ENCODE measurements around the gene ANXA1.

ANXA1 gene

DNA sequence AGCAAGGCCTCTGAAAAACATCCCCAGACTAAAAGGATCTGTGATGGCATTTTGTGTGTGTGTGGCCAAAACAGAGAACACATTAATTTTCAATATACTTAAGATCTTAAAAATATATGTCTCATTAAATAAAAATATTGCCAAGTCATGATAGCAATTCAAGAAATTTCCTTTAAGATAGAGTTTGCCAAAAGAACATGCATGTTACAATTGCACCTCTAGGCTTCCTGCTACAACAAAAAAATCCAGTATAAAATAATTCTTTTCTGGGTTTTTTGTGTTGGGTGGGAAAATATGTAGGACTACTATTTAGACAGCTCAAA lies 5.2 kb downstream of the ANXA1 start:
- H3K36me3 ChIP-seq (ENCODE audit: insufficient read depth, low read length): peaks cover 31% of the 10 kb centered on the region
- peaks cover 7% of the 10 kb centered on the region; the same call in 1 of the 2 replicates for H3F3A ChIP-seq (ENCODE audit: low read depth)
- TF ChIP-seq, protein P1, sequence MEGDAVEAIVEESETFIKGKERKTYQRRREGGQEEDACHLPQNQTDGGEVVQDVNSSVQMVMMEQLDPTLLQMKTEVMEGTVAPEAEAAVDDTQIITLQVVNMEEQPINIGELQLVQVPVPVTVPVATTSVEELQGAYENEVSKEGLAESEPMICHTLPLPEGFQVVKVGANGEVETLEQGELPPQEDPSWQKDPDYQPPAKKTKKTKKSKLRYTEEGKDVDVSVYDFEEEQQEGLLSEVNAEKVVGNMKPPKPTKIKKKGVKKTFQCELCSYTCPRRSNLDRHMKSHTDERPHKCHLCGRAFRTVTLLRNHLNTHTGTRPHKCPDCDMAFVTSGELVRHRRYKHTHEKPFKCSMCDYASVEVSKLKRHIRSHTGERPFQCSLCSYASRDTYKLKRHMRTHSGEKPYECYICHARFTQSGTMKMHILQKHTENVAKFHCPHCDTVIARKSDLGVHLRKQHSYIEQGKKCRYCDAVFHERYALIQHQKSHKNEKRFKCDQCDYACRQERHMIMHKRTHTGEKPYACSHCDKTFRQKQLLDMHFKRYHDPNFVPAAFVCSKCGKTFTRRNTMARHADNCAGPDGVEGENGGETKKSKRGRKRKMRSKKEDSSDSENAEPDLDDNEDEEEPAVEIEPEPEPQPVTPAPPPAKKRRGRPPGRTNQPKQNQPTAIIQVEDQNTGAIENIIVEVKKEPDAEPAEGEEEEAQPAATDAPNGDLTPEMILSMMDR (conservative IDR thresholded peaks at IDR 0.05; ENCODE audit: low read length): no peak
- TF ChIP-seq EZH2phosphoT487 (IDR thresholded peaks at IDR 0.05; ENCODE audit: borderline replicate concordance): no peak
- no peaks in the 10 kb centered on the region for H3K9me2 ChIP-seq (replicated peaks; ENCODE audit: low read depth, low read length)
- H4K20me1 ChIP-seq (ENCODE audit: insufficient read depth, low read length, poor library complexity, severe bottlenecking): no peaks in the 10 kb centered on the region
- H3K79me2 ChIP-seq (ENCODE audit: insufficient read depth, low read length): peaks cover 75% of the 10 kb centered on the region
- H3K4me3 ChIP-seq (ENCODE audit: low read length, poor library complexity, severe bottlenecking): peak overlapping the region; percentile 75
- peak overlapping the region; percentile 76 for H3K9ac ChIP-seq (ENCODE audit: low read depth, low read length, poor library complexity, severe bottlenecking)
- H3K27me3 ChIP-seq (ENCODE audit: insufficient read depth, low read length, poor library complexity, severe bottlenecking): no peaks in the 10 kb centered on the region
- H3K4me1 ChIP-seq (ENCODE audit: insufficient read depth, low read length, poor library complexity, severe bottlenecking): peaks cover 65% of the 10 kb centered on the region
- H2AFZ ChIP-seq (ENCODE audit: low read length): no peak overlapping the region
- peak overlapping the region; percentile 82 for H3K4me2 ChIP-seq (ENCODE audit: low read depth, low read length, poor library complexity, severe bottlenecking)
- no peaks in the 10 kb centered on the region for H3K9me3 ChIP-seq (ENCODE audit: insufficient read depth, low read depth, low read length)

GRCh38 chr9:73157811-73158210 lies 6.1 kb downstream of the ANXA1 start:
- H3K79me2 ChIP-seq (ENCODE audit: insufficient read depth, low read length): peaks cover 66% of the 10 kb centered on the region

GRCh38 chr9:73158723-73159122 lies 7.1 kb downstream of the ANXA1 start:
- Histone ChIP-seq H3K36me3 (ENCODE audit: insufficient read depth, low read length) (peaks cover 48% of the 10 kb centered on the region), H3K9ac (ENCODE audit: low read depth, low read length, poor library complexity, severe bottlenecking) (peak overlapping the region; percentile 76), H3K4me2 (ENCODE audit: low read depth, low read length, poor library complexity, severe bottlenecking) (peak overlapping the region; percentile 82), H2AFZ (ENCODE audit: low read length) (no peak overlapping the region), H3K4me1 (ENCODE audit: insufficient read depth, low read length, poor library complexity, severe bottlenecking) (peaks cover 64% of the 10 kb centered on the region), H3K9me3 (ENCODE audit: insufficient read depth, low read depth, low read length) (no peaks in the 10 kb centered on the region), H3F3A (ENCODE audit: low read depth) (peaks cover 7% of the 10 kb centered on the region; the same call in 1 of the 2 replicates), H3K27me3 (ENCODE audit: insufficient read depth, low read length, poor library complexity, severe bottlenecking) (no peaks in the 10 kb centered on the region), H4K20me1 (ENCODE audit: insufficient read depth, low read length, poor library complexity, severe bottlenecking) (no peaks in the 10 kb centered on the region), H3K9me2 (replicated peaks; ENCODE audit: low read depth, low read length) (no peaks in the 10 kb centered on the region), H3K79me2 (ENCODE audit: insufficient read depth, low read length) (peaks cover 56% of the 10 kb centered on the region), H3K4me3 (ENCODE audit: low read length, poor library complexity, severe bottlenecking) (peak overlapping the region; percentile 75)
- no peak for TF ChIP-seq EZH2phosphoT487 (IDR thresholded peaks at IDR 0.05; ENCODE audit: borderline replicate concordance)
- TF ChIP-seq, protein P1 (conservative IDR thresholded peaks at IDR 0.05; ENCODE audit: low read length): no peak

More at GRCh38 chr9:73157811-73158210, 6.1 kb downstream of the ANXA1 start:
- Histone ChIP-seq H3K4me2 (ENCODE audit: low read depth, low read length, poor library complexity, severe bottlenecking) (peak overlapping the region; percentile 82), H3K36me3 (ENCODE audit: insufficient read depth, low read length) (peaks cover 40% of the 10 kb centered on the region), H3K4me3 (ENCODE audit: low read length, poor library complexity, severe bottlenecking) (peak overlapping the region; percentile 75), H3K9ac (ENCODE audit: low read depth, low read length, poor library complexity, severe bottlenecking) (peak overlapping the region; percentile 76), H3K9me2 (replicated peaks; ENCODE audit: low read depth, low read length) (no peaks in the 10 kb centered on the region), H4K20me1 (ENCODE audit: insufficient read depth, low read length, poor library complexity, severe bottlenecking) (no peaks in the 10 kb centered on the region), H3K27me3 (ENCODE audit: insufficient read depth, low read length, poor library complexity, severe bottlenecking) (no peaks in the 10 kb centered on the region), H3K4me1 (ENCODE audit: insufficient read depth, low read length, poor library complexity, severe bottlenecking) (peaks cover 64% of the 10 kb centered on the region), H3F3A (ENCODE audit: low read depth) (peaks cover 7% of the 10 kb centered on the region; the same call in 1 of the 2 replicates), H3K9me3 (ENCODE audit: insufficient read depth, low read depth, low read length) (no peaks in the 10 kb centered on the region), H2AFZ (ENCODE audit: low read length) (no peak overlapping the region)
- TF ChIP-seq, protein P1 (conservative IDR thresholded peaks at IDR 0.05; ENCODE audit: low read length): no peak
- no peak for TF ChIP-seq EZH2phosphoT487 (IDR thresholded peaks at IDR 0.05; ENCODE audit: borderline replicate concordance)

Data from Loucy (cell line).